H9 (cell line): Measurements from ENCODE around the gene SYNGR1. TPM values are rescaled to one million over a fixed set of nuclear protein-coding genes. Genes with fewer than 3 reads are reported as not detected.
A peak's percentile ranks its signal among the peaks of the same experiment; 100 is the strongest.

Source experiments
- DNase-seq: peaks from one replicate; pipeline ENCODE4 v3.0.0-alpha.2; 2017
- H2AFZ ChIP-seq: one replicate; pipeline ENCODE4 v1.6.1; 2013; ENCODE audit warnings: mild to moderate bottlenecking, low read length, control low read depth, moderate library complexity
- H2AK5ac ChIP-seq: 2 replicates; pipeline ENCODE4 v1.6.1; 2013; ENCODE audit warnings: low read length, control low read depth, mixed read lengths; ENCODE audit not compliant: insufficient read length
- H2BK120ac ChIP-seq: one replicate; pipeline ENCODE4 v1.6.1; 2013; ENCODE audit warnings: low read depth, mild to moderate bottlenecking, low read length, control low read depth, inconsistent platforms; ENCODE audit not compliant: poor library complexity, severe bottlenecking
- H2BK12ac ChIP-seq: 2 replicates; pipeline ENCODE4 v1.6.1; 2013; ENCODE audit warnings: low read length, control low read depth, mixed read lengths, low read depth; ENCODE audit not compliant: insufficient read length
- H2BK15ac ChIP-seq: 2 replicates; pipeline ENCODE4 v1.6.1; 2013; ENCODE audit warnings: low read depth, low read length, control low read depth
- H2BK20ac ChIP-seq: one replicate; pipeline ENCODE4 v1.6.1; 2013; ENCODE audit warnings: low read depth, mild to moderate bottlenecking, low read length, control low read depth, inconsistent platforms; ENCODE audit not compliant: poor library complexity, severe bottlenecking
- H2BK5ac ChIP-seq: 2 replicates; pipeline ENCODE4 v1.6.1; 2013; ENCODE audit warnings: low read length, control low read depth, mixed read lengths; ENCODE audit not compliant: insufficient read length
- H3K14ac ChIP-seq: 2 replicates; pipeline ENCODE4 v1.6.1; 2013; ENCODE audit warnings: low read length, control low read depth; ENCODE audit not compliant: insufficient read depth
- H3K18ac ChIP-seq: 2 replicates; pipeline ENCODE4 v1.6.1; 2013; ENCODE audit warnings: low read depth, mild to moderate bottlenecking, mixed read lengths, low read length, control low read depth; ENCODE audit not compliant: insufficient read length
- H3K23ac ChIP-seq: 2 replicates; pipeline ENCODE4 v1.6.1; 2013; ENCODE audit warnings: low read length, control low read depth, mixed read lengths, low read depth; ENCODE audit not compliant: insufficient read length
- H3K23me2 ChIP-seq: 2 replicates; pipeline ENCODE4 v1.6.1; 2013; ENCODE audit warnings: low read depth, mild to moderate bottlenecking, mixed read lengths, low read length, control low read depth; ENCODE audit not compliant: insufficient read length, poor library complexity, severe bottlenecking
- H3K27ac ChIP-seq: 2 replicates; pipeline ENCODE4 v1.5.1; 2013; ENCODE audit warnings: low read length, control low read depth, mixed read lengths, low read depth; ENCODE audit not compliant: insufficient read length
- H3K27me3 ChIP-seq: 2 replicates; pipeline ENCODE4 v1.6.1; 2013; ENCODE audit warnings: low read length, control low read depth, inconsistent platforms; ENCODE audit not compliant: insufficient read depth
- H3K4ac ChIP-seq: 2 replicates; pipeline ENCODE4 v1.6.1; 2013; ENCODE audit warnings: low read depth, mild to moderate bottlenecking, control low read depth, inconsistent platforms, low read length, moderate library complexity
- H3K4me1 ChIP-seq: 2 replicates; pipeline ENCODE4 v1.6.1; 2013; ENCODE audit warnings: low read length, control low read depth, inconsistent platforms; ENCODE audit not compliant: insufficient read depth
- H3K4me2 ChIP-seq: 2 replicates; pipeline ENCODE4 v1.6.1; 2013; ENCODE audit warnings: low read length, control low read depth, mixed read lengths; ENCODE audit not compliant: insufficient read length, insufficient read depth
- H3K56ac ChIP-seq: 2 replicates; pipeline ENCODE4 v1.6.1; 2013; ENCODE audit warnings: low read depth, mild to moderate bottlenecking, mixed read lengths, low read length, control low read depth; ENCODE audit not compliant: insufficient read length
- H3K79me1 ChIP-seq: 2 replicates; pipeline ENCODE4 v1.6.1; 2013; ENCODE audit warnings: low read depth, mild to moderate bottlenecking, moderate library complexity, low read length, control low read depth, inconsistent platforms; ENCODE audit not compliant: insufficient read depth, poor library complexity, severe bottlenecking
- H3K79me2 ChIP-seq: 2 replicates; pipeline ENCODE4 v1.6.1; 2013; ENCODE audit warnings: low read length, control low read depth, inconsistent platforms; ENCODE audit not compliant: insufficient read depth
- H3K9ac ChIP-seq: 2 replicates; pipeline ENCODE4 v1.6.1; 2013; ENCODE audit warnings: low read length, control low read depth, mixed read lengths; ENCODE audit not compliant: insufficient read length; ENCODE audit errors: extremely low read depth
- H3K9me3 ChIP-seq: one replicate; pipeline ENCODE4 v1.6.1; 2013; ENCODE audit warnings: low read depth, low read length, inconsistent platforms; ENCODE audit not compliant: control insufficient read depth
- H3T11ph ChIP-seq: one replicate; pipeline ENCODE4 v1.6.1; 2013; ENCODE audit warnings: mild to moderate bottlenecking, low read length, control low read depth, inconsistent platforms
- H4K20me1 ChIP-seq: one replicate; pipeline ENCODE4 v1.6.1; 2013; ENCODE audit not compliant: control insufficient read depth, insufficient read length, insufficient read depth
- H4K5ac ChIP-seq: 2 replicates; pipeline ENCODE4 v1.6.1; 2013; ENCODE audit warnings: low read depth, mild to moderate bottlenecking, mixed read lengths, low read length, control low read depth; ENCODE audit not compliant: insufficient read length
- H4K8ac ChIP-seq: replicated peaks from 2 replicates; pipeline ENCODE4 v1.6.1; 2013; ENCODE audit warnings: low read length, control low read depth, mixed read lengths, low read depth; ENCODE audit not compliant: insufficient read length
- H4K91ac ChIP-seq: 2 replicates; pipeline ENCODE4 v1.6.1; 2013; ENCODE audit warnings: low read depth, mild to moderate bottlenecking, moderate library complexity, mixed read lengths, low read length, control low read depth; ENCODE audit not compliant: insufficient read length
- H3K27ac Mint-ChIP-seq, 3 experiments: 2 replicates in 2 of 3; 3 replicates in 1 of 3; pipeline ENCODE4 v1.8.0; 2020 to 2021; ENCODE audit warnings: mixed read lengths in 3 of 3, mild to moderate bottlenecking in 1 of 3, moderate library complexity in 1 of 3
- H3K27me3 Mint-ChIP-seq: 2 replicates; pipeline ENCODE4 v1.8.0; 2021; ENCODE audit warnings: low read depth, mild to moderate bottlenecking, moderate library complexity, mixed read lengths
- H3K36me3 Mint-ChIP-seq, 3 experiments: 2 replicates in 2 of 3; 3 replicates in 1 of 3; pipeline ENCODE4 v1.8.0; 2020 to 2021; ENCODE audit warnings: low read depth in 3 of 3, mixed read lengths in 3 of 3; ENCODE audit not compliant: insufficient read depth in 1 of 3
- H3K4me1 Mint-ChIP-seq, 2 experiments: 2 replicates each; pipeline ENCODE4 v1.8.0; 2020; ENCODE audit warnings: mixed read lengths in 2 of 2
- H3K4me3 Mint-ChIP-seq, 2 experiments: 2 replicates in 1 of 2; 3 replicates in 1 of 2; pipeline ENCODE4 v1.8.0; 2020 to 2021; ENCODE audit warnings: mild to moderate bottlenecking in 2 of 2, mixed read lengths in 2 of 2, moderate library complexity in 1 of 2
- H3K9me3 Mint-ChIP-seq, 2 experiments: 2 replicates in 1 of 2; 3 replicates in 1 of 2; pipeline ENCODE4 v1.8.0; 2020; ENCODE audit warnings: mild to moderate bottlenecking in 2 of 2, mixed read lengths in 2 of 2, moderate library complexity in 1 of 2
- WGBS: extraction: QIAGEN DNeasy Blood & Tissue Kit; methylation state at CpG from one replicate; pipeline ENCODE4 v1.1.7; 2013; ENCODE audit warnings: missing lambda C conversion rate, low lambda C conversion rate, mixed read lengths; ENCODE audit not compliant: insufficient read length; ENCODE audit errors: extremely low coverage; 5-methylcytosine and 5-hydroxymethylcytosine counted together
- total RNA-seq: library from RNA; stranded (reverse); gene quantifications from 2 replicates; pipeline ENCODE4 v1.2.1, GENCODE V29; 2021
- TF ChIP-seq, protein P1 (sequence below): fragments of 200-600 bp; sonication (generic); conservative IDR thresholded peaks from 3 replicates; pipeline ENCODE4 v1.8.0; 2021; ENCODE audit warnings: antibody characterized with exemption, mild to moderate bottlenecking

The SYNGR1 gene
- total RNA-seq, 1 experiment from 2014 or later = 13.2 TPM

DNA sequence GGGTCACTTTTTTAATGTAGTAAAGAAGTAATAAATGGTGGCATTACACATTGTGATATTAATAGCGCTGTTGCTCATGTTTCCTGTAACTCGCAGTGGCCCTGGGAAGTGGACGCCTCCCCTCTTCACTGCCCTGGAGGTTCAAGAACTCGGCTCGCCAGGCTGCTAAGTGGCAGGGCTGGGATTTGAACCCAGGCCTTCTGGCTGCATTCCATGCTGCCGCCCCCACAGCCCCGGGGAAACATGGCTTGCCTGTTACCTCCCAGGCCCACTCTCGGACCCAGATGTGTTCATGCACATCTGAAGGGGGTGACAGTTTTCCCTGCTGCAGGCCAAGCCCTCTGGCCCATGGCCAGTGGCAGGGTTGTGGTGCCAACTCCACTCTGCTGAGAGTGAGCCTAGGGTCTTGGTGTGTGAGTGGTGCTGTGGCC lies 82.0 kb downstream of the SYNGR1 start:
- Histone ChIP-seq H3T11ph (no peak overlapping the region), H2BK120ac (no peak overlapping the region), H3K23ac (no peak overlapping the region), H4K20me1 (no peaks in the 10 kb centered on the region), H2BK15ac (no peak overlapping the region), H3K9me3 (no peaks in the 10 kb centered on the region), H3K79me2 (no peaks in the 10 kb centered on the region), H4K5ac (no peak overlapping the region), H2BK5ac (no peak overlapping the region), H2AK5ac (no peak overlapping the region), H3K18ac (no peak overlapping the region), H3K79me1 (no peaks in the 10 kb centered on the region), H3K4me2 (no peak overlapping the region), H3K27ac (no peak overlapping the region), H3K4ac (no peak overlapping the region), H2AFZ (no peak overlapping the region), H2BK12ac (no peak overlapping the region), H3K27me3 (no peaks in the 10 kb centered on the region), H3K14ac (no peak overlapping the region), H2BK20ac (no peak overlapping the region), H3K4me1 (peaks cover 8% of the 10 kb centered on the region; the same call in 1 of the 2 replicates), H4K91ac (no peak overlapping the region), H3K23me2 (no peaks in the 10 kb centered on the region), H3K9ac (no peak overlapping the region), H4K8ac (no peak overlapping the region), H3K56ac (no peak overlapping the region)
- H3K9me3 Mint-ChIP-seq = no peaks in the 10 kb centered on the region
- H3K27me3 Mint-ChIP-seq = no peaks in the 10 kb centered on the region
- peaks cover 29 to 51% of the 10 kb centered on the region in 2 experiments for H3K4me1 Mint-ChIP-seq
- DNase-seq = no peak
- WGBS = no CpG with 5 or more reads among the region's 8 CpGs
- H3K4me3 Mint-ChIP-seq = no peak overlapping the region
- TF ChIP-seq, protein P1, sequence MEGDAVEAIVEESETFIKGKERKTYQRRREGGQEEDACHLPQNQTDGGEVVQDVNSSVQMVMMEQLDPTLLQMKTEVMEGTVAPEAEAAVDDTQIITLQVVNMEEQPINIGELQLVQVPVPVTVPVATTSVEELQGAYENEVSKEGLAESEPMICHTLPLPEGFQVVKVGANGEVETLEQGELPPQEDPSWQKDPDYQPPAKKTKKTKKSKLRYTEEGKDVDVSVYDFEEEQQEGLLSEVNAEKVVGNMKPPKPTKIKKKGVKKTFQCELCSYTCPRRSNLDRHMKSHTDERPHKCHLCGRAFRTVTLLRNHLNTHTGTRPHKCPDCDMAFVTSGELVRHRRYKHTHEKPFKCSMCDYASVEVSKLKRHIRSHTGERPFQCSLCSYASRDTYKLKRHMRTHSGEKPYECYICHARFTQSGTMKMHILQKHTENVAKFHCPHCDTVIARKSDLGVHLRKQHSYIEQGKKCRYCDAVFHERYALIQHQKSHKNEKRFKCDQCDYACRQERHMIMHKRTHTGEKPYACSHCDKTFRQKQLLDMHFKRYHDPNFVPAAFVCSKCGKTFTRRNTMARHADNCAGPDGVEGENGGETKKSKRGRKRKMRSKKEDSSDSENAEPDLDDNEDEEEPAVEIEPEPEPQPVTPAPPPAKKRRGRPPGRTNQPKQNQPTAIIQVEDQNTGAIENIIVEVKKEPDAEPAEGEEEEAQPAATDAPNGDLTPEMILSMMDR = no peak
- H3K27ac Mint-ChIP-seq = peak overlapping the region in 1 of 3 experiments; percentile 65; a peak in 1 of 7 replicates
- peaks cover 3 to 30% (median 30%) of the 10 kb centered on the region in 3 experiments; a peak in 6 of 7 replicates for H3K36me3 Mint-ChIP-seq
